Measurements from ENCODE around the gene PARL.

PARL gene

DNA sequence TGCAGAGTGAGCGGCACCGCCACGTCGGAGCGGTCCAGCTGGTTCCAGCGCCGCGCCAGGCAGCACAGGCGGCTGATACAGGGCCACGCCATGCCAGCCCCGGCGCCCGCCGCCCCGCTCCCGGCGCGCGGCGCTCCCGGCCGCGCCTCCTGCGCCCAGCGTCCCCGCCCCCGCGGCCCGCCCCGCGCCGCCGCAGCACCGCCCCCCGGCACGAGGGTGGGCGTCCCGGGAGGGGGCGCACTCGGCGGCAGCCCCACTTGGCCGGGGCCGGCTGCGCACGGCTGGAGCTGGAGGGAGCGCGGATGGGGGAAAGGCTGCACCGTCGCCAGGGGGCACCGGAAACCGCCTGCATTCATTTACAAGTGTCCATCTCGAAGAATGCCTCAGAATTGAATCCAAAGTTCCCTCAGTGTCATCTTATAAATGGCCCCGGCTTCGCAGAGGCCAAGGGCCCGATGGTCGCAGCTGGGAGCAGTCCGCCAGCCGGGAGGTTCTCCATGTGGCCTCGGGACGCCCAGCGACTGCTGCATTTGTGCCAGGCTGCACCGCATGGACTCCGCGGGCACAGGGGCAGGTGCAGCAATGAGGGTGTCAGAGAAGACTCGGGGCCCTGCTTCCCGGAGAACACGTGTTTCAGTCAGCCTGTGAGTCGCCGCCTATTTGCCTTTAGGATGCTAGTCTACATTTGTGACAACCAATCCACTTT, 59.1 kb downstream of the PARL start, which contains the start of gene MAP6D1:
MAP6D1 (minus strand) TSS at position 122 of the 706 bp plus-strand sequence; CDS start at position 92, 30 bp downstream.
- no peaks in the 10 kb centered on the region for H3K9me2 ChIP-seq (replicated peaks; ENCODE audit: insufficient read depth, low read length)
- no peak for TF ChIP-seq EZH2 (optimal IDR thresholded peaks at IDR 0.05; ENCODE audit: low read depth, low read length)
- TF ChIP-seq EZH2phosphoT487 (IDR thresholded peaks at IDR 0.05; ENCODE audit: low read length): no peak
- TF ChIP-seq, protein P1, sequence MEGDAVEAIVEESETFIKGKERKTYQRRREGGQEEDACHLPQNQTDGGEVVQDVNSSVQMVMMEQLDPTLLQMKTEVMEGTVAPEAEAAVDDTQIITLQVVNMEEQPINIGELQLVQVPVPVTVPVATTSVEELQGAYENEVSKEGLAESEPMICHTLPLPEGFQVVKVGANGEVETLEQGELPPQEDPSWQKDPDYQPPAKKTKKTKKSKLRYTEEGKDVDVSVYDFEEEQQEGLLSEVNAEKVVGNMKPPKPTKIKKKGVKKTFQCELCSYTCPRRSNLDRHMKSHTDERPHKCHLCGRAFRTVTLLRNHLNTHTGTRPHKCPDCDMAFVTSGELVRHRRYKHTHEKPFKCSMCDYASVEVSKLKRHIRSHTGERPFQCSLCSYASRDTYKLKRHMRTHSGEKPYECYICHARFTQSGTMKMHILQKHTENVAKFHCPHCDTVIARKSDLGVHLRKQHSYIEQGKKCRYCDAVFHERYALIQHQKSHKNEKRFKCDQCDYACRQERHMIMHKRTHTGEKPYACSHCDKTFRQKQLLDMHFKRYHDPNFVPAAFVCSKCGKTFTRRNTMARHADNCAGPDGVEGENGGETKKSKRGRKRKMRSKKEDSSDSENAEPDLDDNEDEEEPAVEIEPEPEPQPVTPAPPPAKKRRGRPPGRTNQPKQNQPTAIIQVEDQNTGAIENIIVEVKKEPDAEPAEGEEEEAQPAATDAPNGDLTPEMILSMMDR (IDR thresholded peaks at IDR 0.05; ENCODE audit: low read length): no peak
- no peak within 1 kb of the TSS; the same call in 1 of the 2 replicates for H3K4me2 ChIP-seq (ENCODE audit: low read depth, low read length)
- H3K9me3 ChIP-seq (replicated peaks; ENCODE audit: insufficient read depth, low read length): no peaks in the 10 kb centered on the region
- no peak within 1 kb of the TSS for H2AFZ ChIP-seq (ENCODE audit: low read length)
- no peak within 1 kb of the TSS for H3K27ac ChIP-seq (ENCODE audit: low read length)
- DNase-seq: no peak
- no peaks in the 10 kb centered on the region for H3K4me1 ChIP-seq (ENCODE audit: low read length)
- no peaks in the 10 kb centered on the region for H4K20me1 ChIP-seq (ENCODE audit: insufficient read depth, low read length)
- H3K36me3 ChIP-seq (replicated peaks; ENCODE audit: insufficient read depth, low read length): no peaks in the 10 kb centered on the region
- no peaks in the 10 kb centered on the region for H3F3A ChIP-seq (ENCODE audit: insufficient read depth, low read length)
- no peaks in the 10 kb centered on the region for H3K27me3 ChIP-seq (replicated peaks; ENCODE audit: insufficient read depth, low read length)
- H3K4me3 ChIP-seq (ENCODE audit: low read length): no peak within 1 kb of the TSS
- H3K79me2 ChIP-seq (ENCODE audit: low read length): no peaks in the 10 kb centered on the region
- H3K9ac ChIP-seq (ENCODE audit: low read length): no peak within 1 kb of the TSS

DNA sequence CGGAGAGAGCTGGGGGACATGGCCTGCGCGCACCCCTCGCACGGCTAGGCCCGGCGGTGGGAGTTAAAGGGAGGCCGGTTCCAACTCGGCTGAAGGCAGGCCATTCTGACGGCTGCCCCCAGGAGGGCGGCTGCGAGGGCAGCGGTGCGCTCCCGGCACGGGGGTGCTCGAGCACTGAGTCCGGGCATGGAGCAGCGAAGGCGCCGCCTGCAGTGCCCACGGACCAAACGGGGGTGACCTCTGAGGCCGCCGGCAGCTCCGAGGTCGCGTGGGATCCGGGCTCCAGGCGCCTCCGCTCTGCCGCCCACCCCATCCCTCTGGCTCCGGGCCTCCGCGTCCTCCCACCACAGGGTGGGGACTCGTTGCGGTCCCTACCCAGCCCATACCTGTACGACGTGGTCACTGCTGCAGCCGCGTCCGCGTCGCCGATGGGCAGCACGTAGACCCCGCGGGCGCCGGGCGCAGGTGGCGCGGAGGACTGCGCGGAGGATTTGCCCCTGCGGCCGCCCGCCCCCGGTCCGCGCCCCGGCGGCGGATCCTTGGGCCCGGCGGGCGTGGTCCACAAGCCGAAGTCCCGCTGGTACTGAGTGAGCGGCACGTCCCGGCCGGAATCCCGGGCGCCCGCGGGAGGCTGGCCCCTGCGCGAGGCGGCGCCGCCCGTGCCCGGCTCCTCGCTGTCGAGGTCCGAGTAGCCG, 59.8 kb downstream of the PARL start:
- H3K36me3 ChIP-seq (replicated peaks; ENCODE audit: insufficient read depth, low read length): no peaks in the 10 kb centered on the region
- no peak overlapping the region for H3K4me3 ChIP-seq (ENCODE audit: low read length)
- H3K4me1 ChIP-seq (ENCODE audit: low read length): no peaks in the 10 kb centered on the region
- H2AFZ ChIP-seq (ENCODE audit: low read length): no peak overlapping the region
- H3K9ac ChIP-seq (ENCODE audit: low read length): no peak overlapping the region
- H3K9me3 ChIP-seq (replicated peaks; ENCODE audit: insufficient read depth, low read length): no peaks in the 10 kb centered on the region
- H3F3A ChIP-seq (ENCODE audit: insufficient read depth, low read length): no peaks in the 10 kb centered on the region
- H4K20me1 ChIP-seq (ENCODE audit: insufficient read depth, low read length): no peaks in the 10 kb centered on the region
- no peak overlapping the region; the same call in 1 of the 2 replicates for H3K4me2 ChIP-seq (ENCODE audit: low read depth, low read length)
- no peak overlapping the region for H3K27ac ChIP-seq (ENCODE audit: low read length)
- DNase-seq: no peak
- no peaks in the 10 kb centered on the region for H3K9me2 ChIP-seq (replicated peaks; ENCODE audit: insufficient read depth, low read length)
- no peaks in the 10 kb centered on the region for H3K79me2 ChIP-seq (ENCODE audit: low read length)
- no peaks in the 10 kb centered on the region for H3K27me3 ChIP-seq (replicated peaks; ENCODE audit: insufficient read depth, low read length)
- TF ChIP-seq, protein P1 (IDR thresholded peaks at IDR 0.05; ENCODE audit: low read length): no peak
- no peak for TF ChIP-seq EZH2phosphoT487 (IDR thresholded peaks at IDR 0.05; ENCODE audit: low read length)
- TF ChIP-seq EZH2 (optimal IDR thresholded peaks at IDR 0.05; ENCODE audit: low read depth, low read length): no peak

DNA sequence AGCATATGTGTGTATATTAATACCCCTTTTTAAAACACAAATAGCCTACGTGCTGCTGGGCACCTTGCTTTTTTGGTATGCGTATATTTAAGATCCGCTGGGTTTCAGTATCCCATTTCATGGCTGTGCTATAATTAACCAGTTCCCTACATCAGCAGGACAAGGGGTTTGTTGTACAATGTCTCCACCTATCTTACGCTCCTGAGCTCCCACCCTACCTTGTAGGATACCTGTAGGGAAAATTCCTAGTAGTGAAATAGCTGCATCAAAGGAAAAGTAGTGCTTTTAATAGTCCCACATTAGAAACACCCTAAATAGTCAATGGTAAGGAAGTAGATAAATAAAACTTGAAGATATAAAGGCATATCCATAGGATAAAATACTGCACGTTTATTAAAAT, 60.7 kb downstream of the PARL start:
- Histone ChIP-seq H3K9ac (ENCODE audit: low read length) (no peak overlapping the region), H3K4me2 (ENCODE audit: low read depth, low read length) (no peak overlapping the region), H3K27ac (ENCODE audit: low read length) (no peak overlapping the region)

More for the DNA sequence above, 60.7 kb downstream of the PARL start:
- Histone ChIP-seq H3K4me1 (ENCODE audit: low read length) (no peaks in the 10 kb centered on the region), H3F3A (ENCODE audit: insufficient read depth, low read length) (no peaks in the 10 kb centered on the region), H3K27me3 (replicated peaks; ENCODE audit: insufficient read depth, low read length) (no peaks in the 10 kb centered on the region), H2AFZ (ENCODE audit: low read length) (no peak overlapping the region), H3K9me3 (replicated peaks; ENCODE audit: insufficient read depth, low read length) (no peaks in the 10 kb centered on the region), H4K20me1 (ENCODE audit: insufficient read depth, low read length) (no peaks in the 10 kb centered on the region), H3K9me2 (replicated peaks; ENCODE audit: insufficient read depth, low read length) (no peaks in the 10 kb centered on the region), H3K79me2 (ENCODE audit: low read length) (no peaks in the 10 kb centered on the region), H3K4me3 (ENCODE audit: low read length) (no peak overlapping the region), H3K36me3 (replicated peaks; ENCODE audit: insufficient read depth, low read length) (no peaks in the 10 kb centered on the region)
- TF ChIP-seq, protein P1 (IDR thresholded peaks at IDR 0.05; ENCODE audit: low read length): no peak
- TF ChIP-seq EZH2phosphoT487 (IDR thresholded peaks at IDR 0.05; ENCODE audit: low read length) (no peak), EZH2 (optimal IDR thresholded peaks at IDR 0.05; ENCODE audit: low read depth, low read length) (no peak)
- DNase-seq: no peak

Data from MM.1S (cell line).